Dendritic cell treated with granulocyte-macrophage colony-stimulating factor and Interleukin-4, amounts not matched to agents 40 ng/mL and 50 ng/mL, for 4 days (primary cell): ENCODE data around the gene CSRNP3.

Experiments
- H3K27ac Mint-ChIP-seq: one replicate; pipeline ENCODE4 v1.8.0; 2022; ENCODE audit warnings: mild to moderate bottlenecking, mixed read lengths
- H3K27me3 Mint-ChIP-seq: one replicate; pipeline ENCODE4 v1.8.0; 2022; ENCODE audit warnings: mild to moderate bottlenecking, mixed read lengths
- H3K36me3 Mint-ChIP-seq: one replicate; pipeline ENCODE4 v1.8.0; 2022; ENCODE audit warnings: low read depth, mixed read lengths
- H3K4me1 Mint-ChIP-seq: one replicate; pipeline ENCODE4 v1.8.0; 2022; ENCODE audit warnings: low read depth, mixed read lengths
- H3K4me3 Mint-ChIP-seq: one replicate; pipeline ENCODE4 v1.8.0; 2022; ENCODE audit warnings: mild to moderate bottlenecking, moderate library complexity, mixed read lengths
- H3K9me3 Mint-ChIP-seq: one replicate; pipeline ENCODE4 v1.8.0; 2022; ENCODE audit warnings: mixed read lengths
- intact Hi-C: fragments of 100-400 bp; cut with micrococcal nuclease; formaldehyde crosslinking; loops from one replicate; pipeline ENCODE4 v1.15.0; 2022

Gene CSRNP3

GRCh38 chr2:165539985-165540384 lies 70.5 kb downstream of the CSRNP3 start:
- no peaks in the 10 kb centered on the region for H3K4me1 Mint-ChIP-seq
- H3K4me3 Mint-ChIP-seq: no peak overlapping the region
- H3K9me3 Mint-ChIP-seq: no peaks in the 10 kb centered on the region
- no peaks in the 10 kb centered on the region for H3K27me3 Mint-ChIP-seq
- H3K27ac Mint-ChIP-seq: no peak overlapping the region
- H3K36me3 Mint-ChIP-seq: no peaks in the 10 kb centered on the region
- intact Hi-C loops: no loop called here

- no peaks in the 10 kb centered on the region for H3K36me3 Mint-ChIP-seq
- no peaks in the 10 kb centered on the region for H3K9me3 Mint-ChIP-seq
- intact Hi-C loops: no loop called here
- no peak overlapping the region for H3K27ac Mint-ChIP-seq
- no peak overlapping the region for H3K4me3 Mint-ChIP-seq
- no peaks in the 10 kb centered on the region for H3K27me3 Mint-ChIP-seq
- H3K4me1 Mint-ChIP-seq: no peaks in the 10 kb centered on the region
Observed at GRCh38 chr2:165544897-165545296, 75.4 kb downstream of the CSRNP3 start.

GRCh38 chr2:165547900-165548299 lies 78.4 kb downstream of the CSRNP3 start:
- Mint-ChIP-seq H3K27ac (no peak overlapping the region), H3K27me3 (no peaks in the 10 kb centered on the region), H3K4me3 (no peak overlapping the region), H3K4me1 (no peaks in the 10 kb centered on the region), H3K36me3 (no peaks in the 10 kb centered on the region), H3K9me3 (no peaks in the 10 kb centered on the region)
- intact Hi-C loops: no loop called here

GRCh38 chr2:165549619-165550018 lies 80.1 kb downstream of the CSRNP3 start:
- Mint-ChIP-seq H3K27me3 (no peaks in the 10 kb centered on the region), H3K9me3 (no peaks in the 10 kb centered on the region), H3K4me1 (no peaks in the 10 kb centered on the region), H3K4me3 (no peak overlapping the region), H3K36me3 (no peaks in the 10 kb centered on the region), H3K27ac (no peak overlapping the region)
- intact Hi-C loops: no loop called here

GRCh38 chr2:165558832-165559231 lies 89.3 kb downstream of the CSRNP3 start:
- no peak overlapping the region for H3K4me3 Mint-ChIP-seq
- no peaks in the 10 kb centered on the region for H3K9me3 Mint-ChIP-seq
- intact Hi-C loops: no loop called here
- H3K4me1 Mint-ChIP-seq: no peaks in the 10 kb centered on the region
- no peak overlapping the region for H3K27ac Mint-ChIP-seq
- no peaks in the 10 kb centered on the region for H3K36me3 Mint-ChIP-seq
- no peaks in the 10 kb centered on the region for H3K27me3 Mint-ChIP-seq

GRCh38 chr2:165560377-165560988 lies 91.0 kb downstream of the CSRNP3 start:
- Mint-ChIP-seq H3K27ac (no peak overlapping the region), H3K9me3 (no peaks in the 10 kb centered on the region), H3K36me3 (no peaks in the 10 kb centered on the region), H3K4me1 (no peaks in the 10 kb centered on the region), H3K27me3 (no peaks in the 10 kb centered on the region), H3K4me3 (no peak overlapping the region)
- intact Hi-C loops: no loop called here

GRCh38 chr2:165561516-165561915 lies 92.0 kb downstream of the CSRNP3 start:
- H3K27ac Mint-ChIP-seq: no peak overlapping the region
- intact Hi-C loops: no loop called here
- no peaks in the 10 kb centered on the region for H3K36me3 Mint-ChIP-seq
- no peaks in the 10 kb centered on the region for H3K4me1 Mint-ChIP-seq
- no peaks in the 10 kb centered on the region for H3K27me3 Mint-ChIP-seq
- no peak overlapping the region for H3K4me3 Mint-ChIP-seq
- H3K9me3 Mint-ChIP-seq: no peaks in the 10 kb centered on the region

GRCh38 chr2:165562233-165562632 lies 92.7 kb downstream of the CSRNP3 start:
- Mint-ChIP-seq H3K4me1 (no peaks in the 10 kb centered on the region), H3K27me3 (no peaks in the 10 kb centered on the region), H3K27ac (no peak overlapping the region), H3K36me3 (no peaks in the 10 kb centered on the region), H3K9me3 (no peaks in the 10 kb centered on the region), H3K4me3 (no peak overlapping the region)
- intact Hi-C loops: no loop called here

GRCh38 chr2:165563468-165564225 lies 94.1 kb downstream of the CSRNP3 start:
- intact Hi-C loops: no loop called here
- H3K36me3 Mint-ChIP-seq: no peaks in the 10 kb centered on the region
- H3K9me3 Mint-ChIP-seq: no peaks in the 10 kb centered on the region
- H3K27ac Mint-ChIP-seq: no peak overlapping the region
- no peaks in the 10 kb centered on the region for H3K4me1 Mint-ChIP-seq
- no peaks in the 10 kb centered on the region for H3K27me3 Mint-ChIP-seq
- H3K4me3 Mint-ChIP-seq: no peak overlapping the region

- Mint-ChIP-seq H3K4me3 (no peak overlapping the region), H3K27ac (no peak overlapping the region), H3K27me3 (no peaks in the 10 kb centered on the region), H3K4me1 (no peaks in the 10 kb centered on the region), H3K9me3 (no peaks in the 10 kb centered on the region), H3K36me3 (no peaks in the 10 kb centered on the region)
- intact Hi-C loops: no loop called here
Observed at GRCh38 chr2:165566008-165566407, 96.5 kb downstream of the CSRNP3 start.

- H3K4me1 Mint-ChIP-seq: no peaks in the 10 kb centered on the region
- no peaks in the 10 kb centered on the region for H3K36me3 Mint-ChIP-seq
- H3K4me3 Mint-ChIP-seq: no peak overlapping the region
- no peaks in the 10 kb centered on the region for H3K9me3 Mint-ChIP-seq
- intact Hi-C loops: no loop called here
- H3K27ac Mint-ChIP-seq: no peak overlapping the region
- no peaks in the 10 kb centered on the region for H3K27me3 Mint-ChIP-seq
Observed at GRCh38 chr2:165567273-165567672, 97.8 kb downstream of the CSRNP3 start.

GRCh38 chr2:165568361-165568760 lies 98.9 kb downstream of the CSRNP3 start:
- H3K4me3 Mint-ChIP-seq: no peak overlapping the region
- H3K27ac Mint-ChIP-seq: no peak overlapping the region
- H3K9me3 Mint-ChIP-seq: no peaks in the 10 kb centered on the region
- no peaks in the 10 kb centered on the region for H3K4me1 Mint-ChIP-seq
- intact Hi-C loops: no loop called here
- no peaks in the 10 kb centered on the region for H3K27me3 Mint-ChIP-seq
- no peaks in the 10 kb centered on the region for H3K36me3 Mint-ChIP-seq

- H3K4me3 Mint-ChIP-seq: no peak overlapping the region
- H3K27ac Mint-ChIP-seq: no peak overlapping the region
- intact Hi-C loops: no loop called here
Observed at GRCh38 chr2:165571477-165571876, 102.0 kb downstream of the CSRNP3 start.

GRCh38 chr2:165572151-165572550 lies 102.7 kb downstream of the CSRNP3 start:
- no peaks in the 10 kb centered on the region for H3K9me3 Mint-ChIP-seq
- intact Hi-C loops: no loop called here
- H3K4me3 Mint-ChIP-seq: no peak overlapping the region
- H3K27me3 Mint-ChIP-seq: no peaks in the 10 kb centered on the region
- H3K4me1 Mint-ChIP-seq: no peaks in the 10 kb centered on the region
- H3K27ac Mint-ChIP-seq: no peak overlapping the region
- H3K36me3 Mint-ChIP-seq: no peaks in the 10 kb centered on the region

More at GRCh38 chr2:165571477-165571876, 102.0 kb downstream of the CSRNP3 start:
- Mint-ChIP-seq H3K27me3 (no peaks in the 10 kb centered on the region), H3K36me3 (no peaks in the 10 kb centered on the region), H3K4me1 (no peaks in the 10 kb centered on the region), H3K9me3 (no peaks in the 10 kb centered on the region)
